GM19035 (cell line): ENCODE measurements around the gene SLC22A31.

ENCODE experiments used
- ATAC-seq: cut with Tn5 transposase; IDR thresholded peaks from one replicate; pipeline ENCODE4 v1.9.1; 2021; ENCODE audit not compliant: unreplicated experiment

The SLC22A31 gene

GRCh38 chr16:89179656-89180315 is 20.6 kb downstream of the SLC22A31 start:
- ATAC-seq, result no peak

GRCh38 chr16:89179148-89179484 is 21.2 kb downstream of the SLC22A31 start:
- ATAC-seq, result no peak

GRCh38 chr16:89178453-89179147 is 21.7 kb downstream of the SLC22A31 start:
- ATAC-seq, result no peak

GRCh38 chr16:89177501-89177900 is 22.8 kb downstream of the SLC22A31 start:
- no peak for ATAC-seq

GRCh38 chr16:89176717-89177116 is 23.6 kb downstream of the SLC22A31 start:
- ATAC-seq, result no peak

- no peak for ATAC-seq
Measured at GRCh38 chr16:89176147-89176690, 24.1 kb downstream of the SLC22A31 start.

GRCh38 chr16:89175280-89176146 is 24.8 kb downstream of the SLC22A31 start:
- ATAC-seq, result no peak

- no peak for ATAC-seq
Measured at GRCh38 chr16:89174877-89175276, 25.5 kb downstream of the SLC22A31 start.

GRCh38 chr16:89174055-89174827 is 26.1 kb downstream of the SLC22A31 start:
- no peak for ATAC-seq

GRCh38 chr16:89173174-89173921 is 27.0 kb downstream of the SLC22A31 start:
- no peak for ATAC-seq

GRCh38 chr16:89172528-89173173 is 27.7 kb downstream of the SLC22A31 start:
- ATAC-seq, result no peak

- ATAC-seq, result no peak
Measured at GRCh38 chr16:89172171-89172527, 28.2 kb downstream of the SLC22A31 start.

GRCh38 chr16:89171216-89172170 is 28.8 kb downstream of the SLC22A31 start, which contains the start of gene CDH15:
Gene CDH15, plus strand, starts transcription at chr16:89171748. Its CDS starts 84 bp downstream, at chr16:89171832.
- peak; percentile 76 for ATAC-seq

- peak; percentile 1 for ATAC-seq
Measured at GRCh38 chr16:89170346-89171215, 29.8 kb downstream of the SLC22A31 start.

- ATAC-seq, result no peak
Measured at GRCh38 chr16:89169778-89170177, 30.6 kb downstream of the SLC22A31 start.

- no peak for ATAC-seq
Measured at GRCh38 chr16:89168381-89169189, 31.8 kb downstream of the SLC22A31 start.
